ENCODE data around the gene ADIRF.
"Not testable (repeated sequence)": the region's sequence is repeated elsewhere in the genome, so short reads cannot be mapped to it uniquely, and the experiment has no call there.

ADIRF gene

DNA sequence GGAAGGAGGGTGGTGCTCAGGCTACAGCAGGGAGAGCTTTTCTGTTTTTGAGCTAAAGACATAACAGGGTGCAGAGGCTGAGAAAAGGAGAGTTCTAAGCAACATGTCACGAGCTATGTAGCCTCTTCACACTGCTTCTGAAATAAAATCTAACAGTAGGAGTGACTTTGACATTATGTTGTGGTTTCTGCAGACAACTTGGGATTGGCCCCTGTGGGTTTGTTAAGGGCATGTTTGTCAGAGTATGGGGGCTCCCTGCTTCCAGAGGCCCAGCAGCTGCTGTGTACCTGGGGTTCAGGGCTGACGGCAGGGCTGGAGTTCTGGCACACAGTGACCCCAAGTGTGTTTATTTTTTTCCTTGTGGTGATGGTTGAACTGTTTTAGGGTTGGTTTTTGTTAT lies 35.6 kb upstream of the ADIRF start:
- H2AFZ ChIP-seq (ENCODE audit: low read depth), result no peak overlapping the region
- H3K4me1 ChIP-seq (ENCODE audit: low read depth, poor library complexity, severe bottlenecking), result no peaks in the 10 kb centered on the region
- H3K27me3 ChIP-seq (ENCODE audit: insufficient read depth, low read depth), result no peaks in the 10 kb centered on the region
- H3K36me3 ChIP-seq (ENCODE audit: insufficient read depth), result no peaks in the 10 kb centered on the region
- H4K20me1 ChIP-seq (ENCODE audit: insufficient read depth), result no peaks in the 10 kb centered on the region
- no peak overlapping the region for H3K4me3 ChIP-seq (IDR thresholded peaks at IDR 0.05; ENCODE audit: insufficient read depth, low read depth, low read length)
- no peak overlapping the region for H3K9ac ChIP-seq
- H3K27ac ChIP-seq, result no peak overlapping the region
- no peaks in the 10 kb centered on the region for H3K79me2 ChIP-seq (ENCODE audit: insufficient read depth, low read depth)
- H3K4me2 ChIP-seq, result no peak overlapping the region
- TF ChIP-seq, protein P1, sequence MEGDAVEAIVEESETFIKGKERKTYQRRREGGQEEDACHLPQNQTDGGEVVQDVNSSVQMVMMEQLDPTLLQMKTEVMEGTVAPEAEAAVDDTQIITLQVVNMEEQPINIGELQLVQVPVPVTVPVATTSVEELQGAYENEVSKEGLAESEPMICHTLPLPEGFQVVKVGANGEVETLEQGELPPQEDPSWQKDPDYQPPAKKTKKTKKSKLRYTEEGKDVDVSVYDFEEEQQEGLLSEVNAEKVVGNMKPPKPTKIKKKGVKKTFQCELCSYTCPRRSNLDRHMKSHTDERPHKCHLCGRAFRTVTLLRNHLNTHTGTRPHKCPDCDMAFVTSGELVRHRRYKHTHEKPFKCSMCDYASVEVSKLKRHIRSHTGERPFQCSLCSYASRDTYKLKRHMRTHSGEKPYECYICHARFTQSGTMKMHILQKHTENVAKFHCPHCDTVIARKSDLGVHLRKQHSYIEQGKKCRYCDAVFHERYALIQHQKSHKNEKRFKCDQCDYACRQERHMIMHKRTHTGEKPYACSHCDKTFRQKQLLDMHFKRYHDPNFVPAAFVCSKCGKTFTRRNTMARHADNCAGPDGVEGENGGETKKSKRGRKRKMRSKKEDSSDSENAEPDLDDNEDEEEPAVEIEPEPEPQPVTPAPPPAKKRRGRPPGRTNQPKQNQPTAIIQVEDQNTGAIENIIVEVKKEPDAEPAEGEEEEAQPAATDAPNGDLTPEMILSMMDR (conservative IDR thresholded peaks at IDR 0.05; ENCODE audit: low read depth, low read length), result no peak

DNA sequence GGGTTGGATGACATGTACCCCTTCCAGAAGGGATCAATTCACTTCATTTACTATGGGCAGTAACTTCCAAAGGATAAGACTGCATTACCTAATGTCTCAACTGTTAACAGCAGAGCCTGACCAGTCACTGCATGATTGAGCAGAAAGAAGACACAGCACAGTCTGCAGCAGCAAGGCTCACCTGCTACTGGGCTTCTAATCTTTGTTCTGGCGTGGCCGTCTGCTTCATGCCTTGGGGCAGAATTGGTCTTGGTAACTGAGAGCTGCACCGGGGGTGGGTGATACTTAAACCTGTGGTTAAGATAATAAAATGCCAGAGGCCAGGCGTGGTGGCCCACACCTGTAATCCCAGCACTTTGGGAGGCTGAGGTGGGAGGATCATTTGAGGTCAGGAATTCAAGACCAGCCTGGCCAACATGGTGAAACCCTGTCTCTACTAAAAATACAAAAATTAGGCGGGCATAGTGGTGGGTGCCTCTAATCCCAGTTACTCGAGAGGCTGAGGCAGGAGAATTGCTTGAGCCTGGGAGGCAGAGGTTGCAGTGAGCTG lies 34.0 kb upstream of the ADIRF start:
- H3K79me2 ChIP-seq (ENCODE audit: insufficient read depth, low read depth); H3K27ac ChIP-seq; H3K9ac ChIP-seq; H3K4me1 ChIP-seq (ENCODE audit: low read depth, poor library complexity, severe bottlenecking); H3K27me3 ChIP-seq (ENCODE audit: insufficient read depth, low read depth); H3K36me3 ChIP-seq (ENCODE audit: insufficient read depth); H3K4me2 ChIP-seq; H2AFZ ChIP-seq (ENCODE audit: low read depth); H3K4me3 ChIP-seq (IDR thresholded peaks at IDR 0.05; ENCODE audit: insufficient read depth, low read depth, low read length); H4K20me1 ChIP-seq (ENCODE audit: insufficient read depth): not testable (repeated sequence)

DNA sequence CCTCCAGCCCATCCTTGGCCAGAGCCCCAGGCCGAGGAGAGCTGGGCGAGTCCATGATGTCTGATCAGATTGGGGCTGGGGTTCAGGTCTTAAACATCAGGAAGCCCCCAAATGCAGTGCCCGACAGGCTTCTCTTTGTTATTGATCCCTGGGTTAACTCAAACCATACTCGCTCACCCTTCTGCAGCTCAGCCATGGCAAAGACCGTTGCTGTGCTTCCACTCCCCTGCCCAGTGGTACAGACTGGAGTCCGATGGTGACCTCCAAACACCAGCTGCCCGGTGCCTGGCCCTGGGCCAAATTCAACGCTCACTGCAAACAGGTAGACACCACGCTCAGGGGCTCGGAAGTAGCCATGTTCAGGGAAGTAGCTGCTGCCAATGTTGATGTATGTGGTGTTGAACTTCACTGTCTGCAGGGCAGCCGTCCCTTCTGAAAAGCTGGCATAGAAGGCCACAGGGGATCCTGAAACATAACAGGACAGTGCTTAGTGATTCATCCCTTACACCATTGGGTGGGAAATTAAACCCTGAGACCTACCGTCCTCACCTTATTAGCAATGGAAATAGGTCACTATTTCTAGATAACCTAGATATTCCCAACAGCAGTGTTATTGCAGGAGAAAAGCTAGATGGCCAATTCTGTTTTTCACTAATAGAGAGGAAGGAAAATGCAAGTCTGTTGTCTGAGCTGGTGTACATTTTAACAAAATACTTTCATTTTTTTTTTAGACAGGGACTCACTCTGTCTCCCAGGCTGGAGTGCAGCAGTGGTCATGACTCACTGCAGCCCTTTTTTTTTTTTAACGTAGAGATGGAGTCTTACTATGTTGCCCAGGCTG lies 31.4 kb upstream of the ADIRF start:
- Histone ChIP-seq H2AFZ (ENCODE audit: low read depth) (no peak overlapping the region), H3K27me3 (ENCODE audit: insufficient read depth, low read depth) (no peaks in the 10 kb centered on the region), H3K9ac (no peak overlapping the region), H4K20me1 (ENCODE audit: insufficient read depth) (no peaks in the 10 kb centered on the region), H3K4me3 (IDR thresholded peaks at IDR 0.05; ENCODE audit: insufficient read depth, low read depth, low read length) (no peak overlapping the region), H3K36me3 (ENCODE audit: insufficient read depth) (no peaks in the 10 kb centered on the region), H3K4me1 (ENCODE audit: low read depth, poor library complexity, severe bottlenecking) (no peaks in the 10 kb centered on the region), H3K27ac (no peak overlapping the region), H3K79me2 (ENCODE audit: insufficient read depth, low read depth) (no peaks in the 10 kb centered on the region), H3K4me2 (no peak overlapping the region)
- TF ChIP-seq, protein P1 (conservative IDR thresholded peaks at IDR 0.05; ENCODE audit: low read depth, low read length), result no peak

DNA sequence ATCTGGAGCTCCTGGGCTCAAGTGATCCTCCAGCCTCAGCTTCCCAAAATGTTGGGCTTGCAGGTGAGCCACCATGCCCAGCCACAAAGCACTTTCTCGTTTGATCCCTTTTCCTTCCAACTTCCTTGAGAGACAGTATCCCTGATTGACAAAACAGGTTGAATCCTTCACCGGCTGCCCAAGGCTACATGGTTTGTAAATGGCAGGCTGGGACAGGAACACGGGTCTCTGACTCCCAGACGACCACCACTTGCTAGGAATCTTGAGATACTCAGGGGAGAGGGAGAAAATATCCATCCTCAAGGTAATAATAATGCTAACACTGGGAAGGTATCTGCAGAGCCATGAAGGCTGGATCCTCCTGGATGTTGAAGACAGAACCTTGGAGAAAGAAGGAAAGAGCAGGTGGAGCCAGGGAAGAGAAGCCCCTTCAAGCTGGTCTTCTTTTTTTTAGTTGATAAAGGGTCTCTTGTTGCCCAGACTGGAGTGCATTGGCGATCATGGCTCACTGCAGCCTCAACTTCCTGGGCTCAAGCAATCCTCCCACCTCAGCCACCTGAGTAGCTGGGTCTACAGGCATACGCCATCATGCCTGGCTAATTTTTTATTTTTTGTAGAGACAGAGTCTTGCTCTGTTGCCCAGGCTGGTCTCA lies 30.7 kb upstream of the ADIRF start:
- Histone ChIP-seq H3K4me1 (ENCODE audit: low read depth, poor library complexity, severe bottlenecking) (no peaks in the 10 kb centered on the region), H3K27ac (no peak overlapping the region), H3K36me3 (ENCODE audit: insufficient read depth) (no peaks in the 10 kb centered on the region), H3K27me3 (ENCODE audit: insufficient read depth, low read depth) (no peaks in the 10 kb centered on the region), H3K4me2 (no peak overlapping the region), H3K4me3 (IDR thresholded peaks at IDR 0.05; ENCODE audit: insufficient read depth, low read depth, low read length) (no peak overlapping the region), H3K79me2 (ENCODE audit: insufficient read depth, low read depth) (no peaks in the 10 kb centered on the region), H2AFZ (ENCODE audit: low read depth) (no peak overlapping the region), H4K20me1 (ENCODE audit: insufficient read depth) (no peaks in the 10 kb centered on the region), H3K9ac (no peak overlapping the region)
- TF ChIP-seq, protein P1 (conservative IDR thresholded peaks at IDR 0.05; ENCODE audit: low read depth, low read length), result no peak

All from KMS-11 (cell line).